Keratinocyte (primary cell): ENCODE data around the gene ADGRA3. TPM values are rescaled to one million over a fixed set of nuclear protein-coding genes. Genes with fewer than 3 reads are reported as not detected.

Experiments
- DNase-seq: peaks from one replicate; pipeline ENCODE4 v3.0.0-alpha.2; 2011; ENCODE audit warnings: low read depth, missing footprints, low spot score
- FAIRE-seq: peaks from 2 replicates; lab custom pipeline; 2011; peaks lifted over from hg19 to GRCh38; lab: Jason Lieb, UNC
- H2AFZ ChIP-seq: 2 replicates; pipeline ENCODE4 v1.6.0; 2012; ENCODE audit warnings: low read length, control low read depth, inconsistent platforms; ENCODE audit not compliant: control insufficient read depth
- H3K27ac ChIP-seq: 2 replicates; pipeline ENCODE4 v1.5.1; 2011; ENCODE audit warnings: low read length; ENCODE audit not compliant: control insufficient read depth, insufficient read depth
- H3K27me3 ChIP-seq: 3 replicates; pipeline ENCODE4 v1.6.0; 2011; ENCODE audit warnings: low read length; ENCODE audit not compliant: control insufficient read depth, insufficient read depth; ENCODE audit errors: extremely low read depth
- H3K36me3 ChIP-seq, 2 experiments: 2 replicates in 1 of 2; 3 replicates in 1 of 2; pipeline ENCODE4 v1.5.1; 2011; ENCODE audit warnings: low read length in 2 of 2, mild to moderate bottlenecking in 1 of 2; ENCODE audit not compliant: control insufficient read depth in 2 of 2, insufficient read depth in 2 of 2; ENCODE audit errors: extremely low read depth in 1 of 2
- H3K4me1 ChIP-seq: 3 replicates; pipeline ENCODE4 v1.5.1; 2011; ENCODE audit warnings: low read length; ENCODE audit not compliant: control insufficient read depth, insufficient read depth; ENCODE audit errors: extremely low read depth
- H3K4me2 ChIP-seq: 3 replicates; pipeline ENCODE4 v1.6.0; 2011; ENCODE audit warnings: low read depth, low read length; ENCODE audit not compliant: control insufficient read depth, insufficient read depth; ENCODE audit errors: extremely low read depth
- H3K4me3 ChIP-seq, 3 experiments: fragments of 200-600 bp in 1 of 3; sonication (generic) in 1 of 3; 2 replicates in 2 of 3; 3 replicates in 1 of 3; pipeline ENCODE4 v1.5.1; 2011 to 2016; ENCODE audit warnings: low read length in 3 of 3, mild to moderate bottlenecking in 3 of 3, control low read depth in 2 of 3, inconsistent platforms in 1 of 3, low read depth in 1 of 3, mixed read lengths in 1 of 3, mixed run types in 1 of 3, moderate library complexity in 1 of 3; ENCODE audit not compliant: control insufficient read depth in 2 of 3, insufficient read depth in 2 of 3; ENCODE audit errors: extremely low read depth in 1 of 3
- H3K79me2 ChIP-seq: 2 replicates; pipeline ENCODE4 v1.6.0; 2012; ENCODE audit warnings: low read length; ENCODE audit not compliant: control insufficient read depth, insufficient read depth
- H3K9ac ChIP-seq: 3 replicates; pipeline ENCODE4 v1.6.0; 2011; ENCODE audit warnings: low read length; ENCODE audit not compliant: control insufficient read depth, insufficient read depth; ENCODE audit errors: extremely low read depth
- H3K9me1 ChIP-seq: 3 replicates; pipeline ENCODE4 v1.6.0; 2011; ENCODE audit warnings: low read length; ENCODE audit not compliant: control insufficient read depth, insufficient read depth; ENCODE audit errors: extremely low read depth
- H3K9me3 ChIP-seq: 2 replicates; pipeline ENCODE4 v1.5.1; 2012; ENCODE audit warnings: low read depth, low read length; ENCODE audit not compliant: control insufficient read depth
- H4K20me1 ChIP-seq: 3 replicates; pipeline ENCODE4 v1.6.0; 2011; ENCODE audit warnings: low read length; ENCODE audit not compliant: control insufficient read depth, insufficient read depth; ENCODE audit errors: extremely low read depth
- CTCF ChIP-seq, 3 experiments: IDR thresholded peaks in 1 of 3; conservative IDR thresholded peaks in 1 of 3; optimal IDR thresholded peaks in 1 of 3; 2 replicates in 2 of 3; 3 replicates in 1 of 3; pipeline versions ENCODE3 to v1.5.1; 2011; ENCODE audit warnings: low read length in 3 of 3, mild to moderate bottlenecking in 3 of 3, moderate library complexity in 2 of 3, control low read depth in 1 of 3, inconsistent platforms in 1 of 3; ENCODE audit not compliant: insufficient read depth in 2 of 3; ENCODE audit errors: extremely low read depth in 1 of 3
- EZH2 ChIP-seq: IDR thresholded peaks from one replicate; pipeline ENCODE4 v1.6.1; 2012; ENCODE audit warnings: inconsistent platforms, mild to moderate bottlenecking, low read length, moderate library complexity
- dilution Hi-C: fragments of 300-500 bp; cut with MboI; formaldehyde crosslinking; loops from one replicate; pipeline ENCODE4 v1.7.0; 2020; ENCODE audit warnings: low sequenced_read_pairs; ENCODE audit not compliant: extremely low pct_ligation_motif_present
- polyA plus RNA-seq, 5 experiments: library from polyadenylated mRNA; depleted of rRNA in 3 of 5; stranded (reverse) in 3 of 5; stranded (forward) in 1 of 5; unstranded in 1 of 5; fragments of >200 nt; gene quantifications; 1 replicate in 1 of 5; 2 replicates in 3 of 5; 3 replicates in 1 of 5; pipeline versions ENCODE4 v1.2.1 to v1.2.3, GENCODE V29; 2011 to 2012; ENCODE audit warnings: missing spikeins in 2 of 5, low read depth in 1 of 5, low replicate concordance in 1 of 5

Gene ADGRA3
- polyA plus RNA-seq, 1 donor (not counting 4 experiments of a cell fraction or from before 2014, with no cell fraction given), result 38.7 TPM

GRCh38 chr4:22391551-22391950 lies 124.3 kb downstream of the ADGRA3 start:
- Histone ChIP-seq H4K20me1 (peaks cover 2% of the 10 kb centered on the region), H3K36me3 (peaks cover 8 to 10% of the 10 kb centered on the region in 2 experiments), H3K79me2 (no peaks in the 10 kb centered on the region), H3K9ac (no peak overlapping the region), H3K4me1 (peaks cover under 1% of the 10 kb centered on the region), H2AFZ (no peak overlapping the region), H3K4me3 (no peak overlapping the region), H3K4me2 (no peak overlapping the region), H3K27ac (no peak overlapping the region), H3K9me3 (no peaks in the 10 kb centered on the region), H3K9me1 (peaks cover 2% of the 10 kb centered on the region), H3K27me3 (no peaks in the 10 kb centered on the region)
- dilution Hi-C loops, result no loop called here
- DNase-seq (no peak), FAIRE-seq (no peak)
- TF ChIP-seq EZH2 (no peak), CTCF (optimal IDR thresholded peaks at IDR 0.05 in 1 of 3, IDR thresholded peaks at IDR 0.05 in 1 of 3, conservative IDR thresholded peaks at IDR 0.05 in 1 of 3; ENCODE audit: extremely low read depth in 1 of 3, insufficient read depth in 2 of 3, low read length in 3 of 3) (no peak)

GRCh38 chr4:22389240-22389870 lies 126.5 kb downstream of the ADGRA3 start:
- DNase-seq, result peak; percentile 30
- no peak overlapping the region for H3K4me3 ChIP-seq
- TF ChIP-seq CTCF (optimal IDR thresholded peaks at IDR 0.05 in 1 of 3, IDR thresholded peaks at IDR 0.05 in 1 of 3, conservative IDR thresholded peaks at IDR 0.05 in 1 of 3; ENCODE audit: extremely low read depth in 1 of 3, insufficient read depth in 2 of 3, low read length in 3 of 3), result peak; percentile 66 to 77 (median 76)
- TF ChIP-seq EZH2, result no peak
- H3K9me1 ChIP-seq, result peaks cover 2% of the 10 kb centered on the region
- no peak overlapping the region for H2AFZ ChIP-seq
- no peaks in the 10 kb centered on the region for H3K79me2 ChIP-seq
- no peak overlapping the region for H3K27ac ChIP-seq
- no peak overlapping the region for H3K9ac ChIP-seq
- H3K9me3 ChIP-seq, result no peaks in the 10 kb centered on the region
- H4K20me1 ChIP-seq, result peaks cover 2% of the 10 kb centered on the region
- H3K4me1 ChIP-seq, result peaks cover 18% of the 10 kb centered on the region
- peaks cover 8 to 12% of the 10 kb centered on the region in 2 experiments for H3K36me3 ChIP-seq
- no peaks in the 10 kb centered on the region for H3K27me3 ChIP-seq
- peak; percentile 57 for FAIRE-seq
- dilution Hi-C loops, result no loop called here
- no peak overlapping the region for H3K4me2 ChIP-seq
